Measurements from ENCODE around the gene NXN. TPM values are rescaled to one million over a fixed set of nuclear protein-coding genes. Genes with fewer than 3 reads are reported as not detected.
A peak's percentile ranks its signal among the peaks of the same experiment; 100 is the strongest.
"Not testable (repeated sequence)": the region's sequence is repeated elsewhere in the genome, so short reads cannot be mapped to it uniquely, and the experiment has no call there.

The NXN gene
- total RNA-seq, 2 donors from 2014 or later = 124 to 201 TPM

DNA sequence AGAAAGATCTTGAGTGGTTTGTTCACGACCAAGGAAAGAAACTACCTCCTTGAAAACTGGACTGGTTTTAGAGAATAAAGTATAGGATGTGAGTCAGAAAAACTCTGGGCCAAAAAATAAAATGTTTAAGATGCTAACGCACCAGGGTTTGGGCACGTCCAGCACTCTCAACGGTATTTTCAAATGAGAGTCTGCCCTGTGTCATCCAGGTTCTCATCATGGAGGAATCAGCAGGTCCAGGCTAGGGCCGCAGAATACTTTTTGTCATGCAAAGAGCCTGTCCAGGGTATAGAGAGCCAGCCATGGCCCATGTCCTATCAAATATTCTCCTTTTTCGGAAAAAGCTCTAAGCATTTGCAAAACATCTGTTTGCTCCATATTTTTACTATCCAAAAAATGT is 2.4 kb downstream of the NXN start:
- Histone ChIP-seq H3K4me1 (ENCODE audit: control insufficient read depth, insufficient read depth, low read length) (peaks cover 7% of the 10 kb centered on the region), H3K4me3 (ENCODE audit: low read length) (peak overlapping the region; percentile 96), H3K9ac (ENCODE audit: extremely low read depth, low read length, poor library complexity, severe bottlenecking) (peak overlapping the region; percentile 91), H3K36me3 (ENCODE audit: control insufficient read depth, insufficient read depth, low read length) (peaks cover 44% of the 10 kb centered on the region), H3K27me3 (ENCODE audit: control insufficient read depth, insufficient read depth, low read length, poor library complexity, severe bottlenecking) (no peaks in the 10 kb centered on the region), H3K27ac (ENCODE audit: low read depth, low read length) (no peak overlapping the region), H3K9me3 (ENCODE audit: control insufficient read depth, low read length) (no peaks in the 10 kb centered on the region)
- 22 to 44% methylated on average over 6 of the region's 6 CpGs for WGBS, 2 experiments (ENCODE audit: insufficient coverage in 1 of 2, insufficient read length in 1 of 2)
- DNase-seq = no peak
- Mint-ChIP-seq H3K4me3 (peak overlapping the region; percentile 90), H3K27ac (peak overlapping the region; percentile 89), H3K36me3 (ENCODE audit: low read depth) (peaks cover 31% of the 10 kb centered on the region), H3K4me1 (peaks cover 36% of the 10 kb centered on the region), H3K27me3 (ENCODE audit: insufficient read depth) (no peaks in the 10 kb centered on the region), H3K9me3 (no peaks in the 10 kb centered on the region)
- TF ChIP-seq, protein P1, sequence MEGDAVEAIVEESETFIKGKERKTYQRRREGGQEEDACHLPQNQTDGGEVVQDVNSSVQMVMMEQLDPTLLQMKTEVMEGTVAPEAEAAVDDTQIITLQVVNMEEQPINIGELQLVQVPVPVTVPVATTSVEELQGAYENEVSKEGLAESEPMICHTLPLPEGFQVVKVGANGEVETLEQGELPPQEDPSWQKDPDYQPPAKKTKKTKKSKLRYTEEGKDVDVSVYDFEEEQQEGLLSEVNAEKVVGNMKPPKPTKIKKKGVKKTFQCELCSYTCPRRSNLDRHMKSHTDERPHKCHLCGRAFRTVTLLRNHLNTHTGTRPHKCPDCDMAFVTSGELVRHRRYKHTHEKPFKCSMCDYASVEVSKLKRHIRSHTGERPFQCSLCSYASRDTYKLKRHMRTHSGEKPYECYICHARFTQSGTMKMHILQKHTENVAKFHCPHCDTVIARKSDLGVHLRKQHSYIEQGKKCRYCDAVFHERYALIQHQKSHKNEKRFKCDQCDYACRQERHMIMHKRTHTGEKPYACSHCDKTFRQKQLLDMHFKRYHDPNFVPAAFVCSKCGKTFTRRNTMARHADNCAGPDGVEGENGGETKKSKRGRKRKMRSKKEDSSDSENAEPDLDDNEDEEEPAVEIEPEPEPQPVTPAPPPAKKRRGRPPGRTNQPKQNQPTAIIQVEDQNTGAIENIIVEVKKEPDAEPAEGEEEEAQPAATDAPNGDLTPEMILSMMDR (conservative IDR thresholded peaks at IDR 0.05) = no peak

DNA sequence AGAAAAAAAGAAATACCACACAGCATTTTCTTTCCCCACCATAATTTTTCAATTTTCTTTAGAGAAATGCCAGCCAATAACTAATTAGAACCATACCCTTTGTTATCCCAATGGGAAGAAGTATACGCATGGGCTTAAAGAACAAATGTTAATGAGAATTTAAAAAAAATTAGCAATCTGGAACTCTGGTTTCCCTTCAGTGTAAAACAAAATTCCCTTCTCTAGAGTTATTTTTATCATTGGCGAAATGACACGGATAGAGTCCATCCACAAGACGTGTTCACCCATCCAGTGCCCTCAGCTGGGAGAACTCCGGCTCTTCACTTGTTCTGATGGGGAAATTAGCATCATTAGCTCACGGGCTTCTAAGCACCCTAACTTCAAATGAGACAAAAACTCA is 3.3 kb downstream of the NXN start:
- peak overlapping the region; percentile 96 for H3K4me3 ChIP-seq (ENCODE audit: low read length)
- H3K9me3 ChIP-seq (ENCODE audit: control insufficient read depth, low read length) = no peaks in the 10 kb centered on the region
- H3K27me3 ChIP-seq (ENCODE audit: control insufficient read depth, insufficient read depth, low read length, poor library complexity, severe bottlenecking) = no peaks in the 10 kb centered on the region
- Mint-ChIP-seq H3K36me3 (ENCODE audit: low read depth) (peaks cover 34% of the 10 kb centered on the region), H3K27ac (peak overlapping the region; percentile 75), H3K4me3 (peak overlapping the region; percentile 90), H3K4me1 (peaks cover 35% of the 10 kb centered on the region), H3K27me3 (ENCODE audit: insufficient read depth) (no peaks in the 10 kb centered on the region), H3K9me3 (no peaks in the 10 kb centered on the region)
- peak overlapping the region; percentile 91 for H3K9ac ChIP-seq (ENCODE audit: extremely low read depth, low read length, poor library complexity, severe bottlenecking)
- DNase-seq = no peak
- TF ChIP-seq, protein P1 (conservative IDR thresholded peaks at IDR 0.05) = no peak
- no peak overlapping the region for H3K27ac ChIP-seq (ENCODE audit: low read depth, low read length)
- 84 to 100% methylated on average over 5 to 6 of the region's 6 CpGs for WGBS, 2 experiments (ENCODE audit: insufficient coverage in 1 of 2, insufficient read length in 1 of 2)
- peaks cover 52% of the 10 kb centered on the region for H3K36me3 ChIP-seq (ENCODE audit: control insufficient read depth, insufficient read depth, low read length)
- peaks cover 7% of the 10 kb centered on the region for H3K4me1 ChIP-seq (ENCODE audit: control insufficient read depth, insufficient read depth, low read length)

DNA sequence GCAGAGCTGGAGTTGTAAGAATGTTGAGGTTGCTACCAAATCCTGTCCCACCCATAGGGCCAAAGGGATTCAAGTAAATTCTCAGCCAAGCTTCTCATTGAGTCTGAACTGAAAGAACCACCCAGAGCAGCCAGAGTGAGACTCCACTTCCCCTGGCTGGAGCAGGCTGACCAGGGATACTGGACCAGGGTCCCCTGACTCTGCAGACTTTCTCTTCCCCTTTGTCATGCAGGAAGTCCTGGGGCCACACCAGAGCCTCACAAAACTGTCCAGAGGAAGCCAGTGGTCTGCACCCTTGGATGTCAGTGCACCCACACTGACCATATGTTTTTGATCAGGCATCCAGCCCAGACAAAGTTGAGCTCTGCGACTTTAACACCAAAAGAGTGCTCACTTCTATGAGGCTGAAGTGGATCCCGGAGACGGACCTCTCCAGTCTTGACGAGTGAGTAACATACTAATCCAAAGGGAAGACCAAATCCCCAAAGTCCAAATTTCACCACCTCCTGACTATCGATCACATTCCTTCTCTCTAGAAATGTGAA is 4.1 kb downstream of the NXN start:
- H3K4me1 Mint-ChIP-seq = peaks cover 38% of the 10 kb centered on the region
- peak overlapping the region; percentile 86 for H3K27ac Mint-ChIP-seq
- H3K9ac ChIP-seq (ENCODE audit: extremely low read depth, low read length, poor library complexity, severe bottlenecking) = peak overlapping the region; percentile 91
- peaks cover 61% of the 10 kb centered on the region for H3K36me3 ChIP-seq (ENCODE audit: control insufficient read depth, insufficient read depth, low read length)
- DNase-seq = no peak
- TF ChIP-seq, protein P1 (conservative IDR thresholded peaks at IDR 0.05) = no peak
- peak overlapping the region; percentile 35 for H3K4me3 Mint-ChIP-seq
- WGBS, 2 experiments (ENCODE audit: insufficient coverage in 1 of 2, insufficient read length in 1 of 2) = 86 to 89% methylated on average over 4 to 5 of the region's 5 CpGs
- H3K9me3 Mint-ChIP-seq = no peaks in the 10 kb centered on the region
- no peak overlapping the region for H3K27ac ChIP-seq (ENCODE audit: low read depth, low read length)
- H3K4me1 ChIP-seq (ENCODE audit: control insufficient read depth, insufficient read depth, low read length) = peaks cover 9% of the 10 kb centered on the region
- H3K27me3 ChIP-seq (ENCODE audit: control insufficient read depth, insufficient read depth, low read length, poor library complexity, severe bottlenecking) = no peaks in the 10 kb centered on the region
- H3K4me3 ChIP-seq (ENCODE audit: low read length) = peak overlapping the region; percentile 96
- no peaks in the 10 kb centered on the region for H3K27me3 Mint-ChIP-seq (ENCODE audit: insufficient read depth)
- no peaks in the 10 kb centered on the region for H3K9me3 ChIP-seq (ENCODE audit: control insufficient read depth, low read length)
- peaks cover 37% of the 10 kb centered on the region for H3K36me3 Mint-ChIP-seq (ENCODE audit: low read depth)

DNA sequence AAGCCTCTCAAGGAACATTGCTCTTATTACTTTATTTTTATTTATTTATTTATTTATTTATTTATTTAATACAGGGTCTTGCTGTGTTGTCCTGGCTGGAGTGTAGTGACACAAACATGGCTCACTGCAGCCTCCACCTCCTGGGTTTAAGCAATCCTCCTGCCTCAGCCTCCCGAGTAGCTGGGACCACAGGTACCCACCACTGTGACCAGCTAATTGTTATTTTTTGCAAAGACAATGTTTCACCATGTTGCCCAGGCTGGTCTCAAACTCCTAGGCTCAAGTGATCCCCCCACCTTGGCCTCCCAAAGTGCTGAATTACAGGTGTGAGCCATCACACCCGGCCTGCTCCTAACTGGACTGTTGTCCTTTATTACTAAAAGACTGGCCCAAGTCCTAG is 4.8 kb downstream of the NXN start:
- not testable (repeated sequence) for H3K9ac ChIP-seq (ENCODE audit: extremely low read depth, low read length, poor library complexity, severe bottlenecking); H3K27me3 ChIP-seq (ENCODE audit: control insufficient read depth, insufficient read depth, low read length, poor library complexity, severe bottlenecking); H3K4me1 ChIP-seq (ENCODE audit: control insufficient read depth, insufficient read depth, low read length); H3K9me3 ChIP-seq (ENCODE audit: control insufficient read depth, low read length); H3K27me3 Mint-ChIP-seq (ENCODE audit: insufficient read depth); H3K27ac Mint-ChIP-seq; DNase-seq; H3K9me3 Mint-ChIP-seq; H3K27ac ChIP-seq (ENCODE audit: low read depth, low read length); H3K4me3 Mint-ChIP-seq
- Mint-ChIP-seq H3K36me3 (ENCODE audit: low read depth) (peaks cover 44% of the 10 kb centered on the region), H3K4me1 (peaks cover 44% of the 10 kb centered on the region)
- peaks cover 67% of the 10 kb centered on the region for H3K36me3 ChIP-seq (ENCODE audit: control insufficient read depth, insufficient read depth, low read length)
- peak overlapping the region; percentile 96 for H3K4me3 ChIP-seq (ENCODE audit: low read length)
- 94 to 100% methylated on average over 2 of the region's 2 CpGs for WGBS, 2 experiments (ENCODE audit: insufficient coverage in 1 of 2, insufficient read length in 1 of 2)
